Transverse colon (tissue), 4 donors: ENCODE measurements around the gene DOP1B.

Source experiments
- EP300 ChIP-seq: sonication (generic); formaldehyde crosslinking; IDR thresholded peaks from one replicate; pipeline ENCODE4 v1.6.1; 2017; ENCODE audit warnings: antibody characterized with exemption, low read depth
- POLR2A ChIP-seq: fragments of 450-650 bp; IDR thresholded peaks from one replicate; pipeline ENCODE4 v1.6.1; 2016; ENCODE audit warnings: antibody characterized with exemption, mild to moderate bottlenecking, moderate library complexity
- POLR2AphosphoS5 ChIP-seq, 3 donors: sonication (generic); formaldehyde crosslinking; IDR thresholded peaks; one replicate each; pipeline ENCODE4 v1.6.1; 2016; ENCODE audit warnings: antibody characterized with exemption in 3 of 3
- TF ChIP-seq, protein P1 (sequence below), 5 experiments: fragments of 200-600 bp in 3 of 5; fragments of 450-650 bp in 2 of 5; sonication (generic) in 3 of 5; IDR thresholded peaks; 1 replicate in 2 of 5; 2 replicates in 3 of 5; pipeline ENCODE4 v1.5.1; 2016 to 2017; ENCODE audit warnings: antibody characterized with exemption in 5 of 5, inconsistent platforms in 3 of 5, mild to moderate bottlenecking in 2 of 5, moderate library complexity in 1 of 5

DNA sequence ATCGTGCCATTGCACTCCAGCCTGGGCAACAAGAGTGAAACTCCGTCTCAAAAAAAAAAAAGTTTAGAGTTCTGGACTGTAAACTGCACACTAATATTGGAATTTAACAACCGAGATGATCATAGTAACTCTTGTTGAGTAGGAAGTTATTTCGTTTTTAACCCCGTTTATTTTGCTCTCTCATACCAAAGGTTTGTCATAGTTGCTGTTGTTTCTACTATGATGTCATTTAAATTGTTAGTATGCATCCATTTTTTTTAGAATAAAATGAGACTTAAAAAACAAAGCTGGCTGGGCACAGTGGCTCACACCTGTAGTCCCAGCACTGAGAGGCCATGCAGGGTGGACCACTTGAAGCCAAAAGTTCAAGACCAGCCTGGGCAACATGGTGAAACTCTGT is 49.3 kb downstream of the DOP1B start:
- TF ChIP-seq, protein P1, sequence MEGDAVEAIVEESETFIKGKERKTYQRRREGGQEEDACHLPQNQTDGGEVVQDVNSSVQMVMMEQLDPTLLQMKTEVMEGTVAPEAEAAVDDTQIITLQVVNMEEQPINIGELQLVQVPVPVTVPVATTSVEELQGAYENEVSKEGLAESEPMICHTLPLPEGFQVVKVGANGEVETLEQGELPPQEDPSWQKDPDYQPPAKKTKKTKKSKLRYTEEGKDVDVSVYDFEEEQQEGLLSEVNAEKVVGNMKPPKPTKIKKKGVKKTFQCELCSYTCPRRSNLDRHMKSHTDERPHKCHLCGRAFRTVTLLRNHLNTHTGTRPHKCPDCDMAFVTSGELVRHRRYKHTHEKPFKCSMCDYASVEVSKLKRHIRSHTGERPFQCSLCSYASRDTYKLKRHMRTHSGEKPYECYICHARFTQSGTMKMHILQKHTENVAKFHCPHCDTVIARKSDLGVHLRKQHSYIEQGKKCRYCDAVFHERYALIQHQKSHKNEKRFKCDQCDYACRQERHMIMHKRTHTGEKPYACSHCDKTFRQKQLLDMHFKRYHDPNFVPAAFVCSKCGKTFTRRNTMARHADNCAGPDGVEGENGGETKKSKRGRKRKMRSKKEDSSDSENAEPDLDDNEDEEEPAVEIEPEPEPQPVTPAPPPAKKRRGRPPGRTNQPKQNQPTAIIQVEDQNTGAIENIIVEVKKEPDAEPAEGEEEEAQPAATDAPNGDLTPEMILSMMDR (IDR thresholded peaks at IDR 0.05), result no peak
- TF ChIP-seq POLR2AphosphoS5 (IDR thresholded peaks at IDR 0.05) (no peak), POLR2A (no peak), EP300 (no peak)
